NOMO-1 treated with dmso at 0.1 percent for 144 hours (cell line): ENCODE results near the gene IFNLR1.

Source experiments
- DNase-seq: peaks from one replicate; lab custom pipeline; 2025; ENCODE audit not compliant: unreplicated experiment; lab: John Stamatoyannopoulos, UW

IFNLR1 gene

GRCh38 chr1:24125456-24125855 lies 61.6 kb downstream of the IFNLR1 start:
- no peak for DNase-seq

GRCh38 chr1:24124980-24125379 lies 62.1 kb downstream of the IFNLR1 start:
- DNase-seq = no peak

- DNase-seq = no peak
Observed at GRCh38 chr1:24123611-24124010, 63.5 kb downstream of the IFNLR1 start.

- DNase-seq = no peak
Observed at GRCh38 chr1:24122776-24123175, 64.3 kb downstream of the IFNLR1 start.

GRCh38 chr1:24121406-24121805 lies 65.7 kb downstream of the IFNLR1 start:
- DNase-seq = no peak

DNA sequence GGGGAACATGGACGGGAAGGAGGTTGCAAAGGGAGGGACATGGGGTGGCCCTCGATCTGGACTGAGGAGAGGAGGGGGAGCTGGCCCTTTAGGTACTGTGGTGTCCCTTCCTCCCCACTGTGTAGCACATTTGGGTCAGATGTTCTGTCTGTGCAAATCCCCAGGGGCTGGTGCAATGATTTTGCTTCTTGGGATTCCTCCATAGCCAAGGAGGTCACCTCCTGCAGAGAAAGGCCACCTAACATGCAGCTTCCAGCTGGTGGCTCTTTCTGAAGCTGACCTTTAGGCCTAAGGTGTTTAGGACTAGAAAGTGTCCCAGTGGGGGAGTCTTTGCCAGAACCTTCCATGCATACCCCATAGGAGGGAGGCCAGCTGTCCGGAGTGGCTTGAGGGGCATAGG lies 66.1 kb downstream of the IFNLR1 start:
- no peak for DNase-seq

DNA sequence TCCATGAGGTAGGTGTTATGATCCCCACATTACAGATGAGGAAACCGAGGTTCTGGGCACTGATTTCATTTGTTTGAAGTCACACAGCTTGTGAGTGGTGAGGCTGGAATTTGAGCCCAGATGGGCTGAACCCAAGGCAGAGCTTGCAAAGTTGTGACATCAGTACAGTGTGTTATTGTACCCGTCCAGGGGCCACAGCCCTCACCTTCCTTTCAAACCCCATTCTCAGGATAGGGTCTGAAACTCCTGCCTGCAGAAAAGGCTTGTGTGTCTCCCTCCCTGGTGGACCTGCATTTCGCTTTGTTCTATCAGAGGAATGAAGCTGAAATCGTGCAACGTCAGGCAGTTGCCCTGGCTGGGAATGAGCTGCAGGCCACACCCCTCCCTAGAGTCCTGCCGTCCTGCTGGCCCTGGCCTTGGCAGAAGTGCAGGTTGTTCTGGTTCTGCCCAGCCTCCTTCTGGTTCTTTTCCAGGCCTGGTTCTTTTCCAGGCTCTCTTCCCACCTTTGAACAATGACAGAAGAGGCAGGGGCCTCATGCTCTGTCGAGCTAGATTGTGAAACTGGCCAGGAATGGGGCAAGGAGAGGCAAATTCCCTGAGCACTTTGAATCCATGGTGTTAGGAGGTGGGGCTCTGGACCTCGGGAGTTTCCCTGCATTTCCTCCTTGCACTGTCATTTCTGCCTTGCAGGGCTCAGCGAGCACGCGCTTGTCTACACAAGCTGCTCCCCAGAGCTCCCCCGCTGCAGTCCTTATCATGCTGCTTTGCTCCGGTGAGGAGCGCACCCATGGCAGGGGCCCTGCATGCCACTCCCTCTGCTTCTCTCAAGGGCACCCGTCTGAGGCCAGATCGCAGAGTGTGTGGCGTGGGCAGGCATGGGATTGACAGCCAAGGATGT lies 67.0 kb downstream of the IFNLR1 start:
- DNase-seq = no peak

DNA sequence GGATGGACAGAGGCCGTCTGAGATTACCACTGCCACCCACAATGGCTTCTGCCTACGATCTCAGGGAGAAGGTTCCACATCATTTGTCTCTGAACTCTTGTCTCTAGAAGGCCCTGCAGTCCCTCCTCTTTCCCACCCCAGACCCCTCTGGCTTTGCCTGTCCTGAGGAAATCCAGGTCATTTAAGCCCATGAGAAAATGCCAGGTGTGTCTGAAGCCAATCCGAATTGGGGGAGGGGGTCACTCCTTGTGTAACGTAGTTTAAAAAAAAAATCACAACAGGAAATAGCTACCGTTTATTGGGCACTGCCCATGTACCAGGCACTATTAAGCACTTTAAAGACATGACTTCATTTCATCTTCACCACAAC lies 67.6 kb downstream of the IFNLR1 start:
- no peak for DNase-seq

DNA sequence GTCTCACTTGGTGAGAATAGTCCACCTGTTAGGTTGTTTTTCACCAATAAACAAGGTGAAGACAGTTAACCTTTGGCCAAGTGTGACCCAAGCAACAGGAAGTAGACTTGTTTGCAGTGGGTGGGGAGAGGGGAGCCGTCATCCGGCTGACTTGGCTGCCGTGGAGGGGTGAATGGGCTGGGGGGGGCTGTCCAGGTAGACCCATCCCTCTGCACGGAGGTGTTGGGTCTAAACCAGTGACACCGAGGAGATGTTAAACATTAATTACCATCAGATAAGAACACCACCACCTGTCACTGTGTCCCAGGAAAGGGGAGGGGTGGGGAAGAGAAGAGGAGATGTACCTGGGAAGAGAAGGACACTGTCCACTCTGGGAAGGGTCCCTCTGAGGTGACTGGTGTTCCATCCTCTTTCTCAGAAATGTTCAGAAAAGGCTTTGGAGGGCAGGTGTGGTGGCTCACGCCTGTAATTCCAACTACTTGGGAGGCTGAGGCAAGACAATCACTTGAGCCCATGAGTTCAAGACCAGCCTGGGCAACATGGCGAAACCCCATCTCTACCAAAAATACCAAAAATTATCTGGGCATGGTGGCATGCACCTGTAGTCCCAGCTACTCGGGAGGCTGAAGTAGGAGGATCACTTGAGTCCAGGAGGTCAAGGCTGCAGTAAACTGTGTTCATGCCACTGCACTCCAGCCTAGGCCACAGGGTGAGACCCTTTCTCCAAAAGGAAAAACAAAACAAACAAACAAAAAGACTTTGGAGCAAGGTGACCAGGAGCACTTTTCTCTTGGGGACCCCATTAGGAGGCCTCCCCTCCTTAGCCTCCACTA lies 68.5 kb downstream of the IFNLR1 start:
- DNase-seq = no peak

- no peak for DNase-seq
Observed at GRCh38 chr1:24117722-24118409, 69.2 kb downstream of the IFNLR1 start.

DNA sequence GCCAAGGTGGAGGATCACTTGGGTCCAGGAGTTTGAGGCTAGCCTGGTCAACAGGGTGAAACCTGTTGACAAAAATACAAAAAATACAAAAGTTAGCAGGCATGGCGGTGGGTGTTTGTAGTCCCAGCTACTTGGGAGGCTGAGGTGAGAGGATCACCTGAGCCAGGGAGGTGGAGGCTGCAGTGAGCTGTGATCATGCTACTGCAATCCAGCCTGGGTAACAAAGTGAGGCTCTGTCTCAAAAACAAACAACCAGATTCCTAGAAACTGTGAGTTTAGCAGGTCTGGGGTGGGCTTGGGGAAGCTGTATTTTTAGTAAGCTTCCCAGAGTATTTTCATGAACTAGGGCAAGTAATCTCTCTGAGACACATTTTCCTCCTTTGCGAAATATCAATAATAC lies 70.0 kb downstream of the IFNLR1 start:
- DNase-seq = no peak

GRCh38 chr1:24114753-24115152 lies 72.3 kb downstream of the IFNLR1 start:
- no peak for DNase-seq

DNA sequence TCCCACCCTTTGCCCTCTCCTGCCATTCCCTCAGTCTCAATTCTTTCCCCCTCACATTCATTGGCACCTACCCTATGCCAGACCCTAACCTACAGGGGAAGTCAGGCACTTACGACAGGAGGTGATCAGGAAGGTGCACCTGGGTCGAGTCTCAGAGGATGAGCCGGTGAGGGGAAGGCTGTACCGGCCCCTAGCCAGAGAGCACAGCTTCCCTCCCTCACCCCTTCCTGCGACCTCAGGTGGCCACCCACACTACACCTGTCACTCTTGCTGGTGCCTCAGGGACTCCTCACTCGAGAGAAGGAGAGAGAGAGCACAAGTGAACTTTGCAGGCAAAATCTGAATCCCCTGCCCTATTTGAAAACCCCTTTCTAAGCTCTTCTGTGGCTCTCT lies 73.5 kb downstream of the IFNLR1 start:
- no peak for DNase-seq

- peak; percentile 60 for DNase-seq
Observed at GRCh38 chr1:24111996-24112779, 74.9 kb downstream of the IFNLR1 start, which contains the start of gene MYOM3. Gene MYOM3 (minus strand): TSS chr1:24112135. CDS start chr1:24108636, 3,499 bp downstream.

DNA sequence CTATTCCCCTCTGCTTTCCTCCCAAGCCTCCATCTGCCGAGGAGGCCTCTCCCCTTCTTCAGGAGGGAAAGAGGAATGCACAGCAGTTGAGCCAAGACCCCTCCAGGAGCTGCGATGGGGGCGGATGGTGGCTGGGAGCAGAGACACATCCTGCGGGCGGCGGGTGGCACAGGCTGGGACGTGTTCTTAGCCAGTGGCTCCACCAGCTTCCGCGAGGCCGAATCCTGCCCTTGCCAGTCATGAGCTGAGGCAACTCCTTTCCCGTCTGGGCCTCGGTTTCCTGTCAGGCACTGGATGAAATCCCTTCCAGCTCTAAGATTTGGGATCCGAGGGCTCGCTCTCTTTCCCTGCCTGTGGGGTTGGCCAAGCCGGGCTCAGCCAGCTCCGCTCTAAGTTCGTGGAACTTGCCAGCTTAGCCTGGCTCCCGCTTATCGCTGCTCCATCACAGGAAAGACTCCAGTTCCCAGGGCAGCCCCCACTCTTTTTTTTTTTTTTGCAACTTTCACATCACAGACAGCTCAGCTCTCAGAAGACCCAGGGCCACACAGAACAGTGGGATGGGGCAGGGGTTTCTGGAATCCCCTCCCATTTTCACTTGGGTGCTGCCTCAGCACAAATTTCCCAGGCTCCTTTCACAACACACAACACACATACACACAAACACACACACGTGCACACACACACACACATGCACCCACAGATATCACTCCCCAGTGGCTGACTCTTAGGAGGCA lies 75.7 kb downstream of the IFNLR1 start:
- no peak for DNase-seq

- DNase-seq = no peak
Observed at GRCh38 chr1:24110642-24111261, 76.3 kb downstream of the IFNLR1 start.

GRCh38 chr1:24109686-24110475 lies 77.2 kb downstream of the IFNLR1 start:
- DNase-seq = no peak

DNA sequence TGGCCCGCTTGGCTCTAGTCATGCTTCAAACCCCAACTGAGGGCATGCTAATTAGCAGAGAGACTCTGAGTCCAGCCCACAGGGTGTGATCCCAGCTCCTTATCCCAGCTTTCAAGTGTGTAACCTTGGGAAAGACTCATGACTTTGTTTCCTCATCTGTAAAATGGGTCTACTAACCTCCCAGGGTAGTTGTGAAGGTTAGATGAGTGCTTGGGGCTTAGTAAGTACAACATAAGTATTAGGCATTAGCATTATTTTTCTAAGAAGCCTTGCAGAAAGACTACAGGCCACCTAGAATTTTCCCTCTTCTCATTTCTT lies 78.0 kb downstream of the IFNLR1 start:
- DNase-seq = no peak
